HEK293T (cell line): ENCODE results near the gene BRD3.

Experiments
- ARNT ChIP-seq: fragments of 450-650 bp; IDR thresholded peaks from 2 replicates; pipeline ENCODE4 v1.6.1; 2017; ENCODE audit warnings: mild to moderate bottlenecking
- BHLHE40 ChIP-seq: fragments of 450-650 bp; IDR thresholded peaks from 2 replicates; pipeline ENCODE4 v1.6.1; 2016; ENCODE audit warnings: mild to moderate bottlenecking, moderate library complexity, borderline replicate concordance
- ELF4 ChIP-seq: fragments of 450-650 bp; IDR thresholded peaks from 2 replicates; pipeline ENCODE4 v1.6.1; 2017; ENCODE audit warnings: antibody characterized with exemption
- FOXM1 ChIP-seq: fragments of 450-650 bp; IDR thresholded peaks from 2 replicates; pipeline ENCODE4 v1.6.1; 2017; ENCODE audit warnings: mild to moderate bottlenecking, borderline replicate concordance
- L3MBTL2 ChIP-seq: fragments of 450-650 bp; conservative IDR thresholded peaks from 2 replicates; pipeline ENCODE4 v1.6.1; 2016; ENCODE audit warnings: mild to moderate bottlenecking
- LEF1 ChIP-seq: fragments of 450-650 bp; IDR thresholded peaks from 2 replicates; pipeline ENCODE4 v1.6.1; 2017; ENCODE audit warnings: mild to moderate bottlenecking, borderline replicate concordance
- SP1 ChIP-seq: fragments of 450-650 bp; IDR thresholded peaks from 2 replicates; pipeline ENCODE4 v1.6.1; 2017
- TF ChIP-seq, protein P1 (sequence below): fragments of 450-650 bp; IDR thresholded peaks from 2 replicates; pipeline ENCODE4 v1.6.1; 2016

DNA sequence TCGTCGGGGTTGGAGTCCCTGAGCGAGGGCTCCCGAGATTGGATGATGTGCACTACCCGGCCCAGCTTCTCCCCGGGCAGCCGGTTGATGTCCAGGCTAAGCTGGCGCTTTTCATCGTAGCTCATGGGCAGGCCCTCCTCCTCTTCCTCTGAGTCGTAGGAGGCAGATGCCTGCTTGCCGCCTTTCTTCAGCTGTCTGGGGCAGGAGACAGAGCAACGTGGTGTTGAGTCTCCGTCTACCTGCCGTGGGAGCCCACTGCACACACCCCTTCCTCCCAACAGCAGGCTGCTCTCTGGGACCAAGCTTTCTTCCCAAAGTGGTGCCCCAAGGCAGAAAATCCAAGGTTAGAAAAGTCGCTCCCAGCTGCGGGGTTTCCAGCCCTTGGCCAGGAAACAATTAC lies 31.7 kb downstream of the BRD3 start:
- no peak for TF ChIP-seq SP1
- no peak for TF ChIP-seq BHLHE40
- TF ChIP-seq, protein P1, sequence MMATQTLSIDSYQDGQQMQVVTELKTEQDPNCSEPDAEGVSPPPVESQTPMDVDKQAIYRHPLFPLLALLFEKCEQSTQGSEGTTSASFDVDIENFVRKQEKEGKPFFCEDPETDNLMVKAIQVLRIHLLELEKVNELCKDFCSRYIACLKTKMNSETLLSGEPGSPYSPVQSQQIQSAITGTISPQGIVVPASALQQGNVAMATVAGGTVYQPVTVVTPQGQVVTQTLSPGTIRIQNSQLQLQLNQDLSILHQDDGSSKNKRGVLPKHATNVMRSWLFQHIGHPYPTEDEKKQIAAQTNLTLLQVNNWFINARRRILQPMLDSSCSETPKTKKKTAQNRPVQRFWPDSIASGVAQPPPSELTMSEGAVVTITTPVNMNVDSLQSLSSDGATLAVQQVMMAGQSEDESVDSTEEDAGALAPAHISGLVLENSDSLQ = no peak
- no peak for TF ChIP-seq LEF1
- no peak for TF ChIP-seq FOXM1
- no peak for TF ChIP-seq L3MBTL2
- no peak for TF ChIP-seq ELF4
- no peak for TF ChIP-seq ARNT
